Stimulated activated CD4-positive, alpha-beta T cell treated with anti-CD3 and anti-CD28 coated beads, TNF-alpha, amount 100 ng/mL, for 24 hours (primary cell): ENCODE results near the gene ATL2.

Experiments used
- DNase-seq, 3 experiments: peaks; one replicate each; pipeline ENCODE4 v3.0.0-alpha.2; 2020; ENCODE audit warnings: low read depth in 3 of 3

ATL2 gene

DNA sequence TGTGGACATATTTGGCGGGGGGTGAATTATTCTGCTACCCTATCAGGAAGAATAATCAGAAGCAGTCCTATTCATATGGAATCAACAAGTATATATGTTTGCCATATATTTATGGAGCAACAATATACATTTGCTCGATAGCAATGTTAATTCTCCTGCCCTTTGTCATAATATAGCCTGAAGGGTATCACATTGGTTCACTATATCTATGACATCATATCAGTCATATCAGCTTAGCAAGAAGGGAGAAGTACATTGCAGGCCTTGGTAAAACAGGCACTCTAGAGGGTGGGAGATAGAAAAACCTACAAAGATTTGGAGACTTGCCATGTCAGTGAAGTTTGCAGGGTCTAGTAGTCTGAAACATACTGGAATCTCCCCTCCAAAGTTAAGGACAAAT is 128.4 kb downstream of the ATL2 start:
- DNase-seq: no peak

DNA sequence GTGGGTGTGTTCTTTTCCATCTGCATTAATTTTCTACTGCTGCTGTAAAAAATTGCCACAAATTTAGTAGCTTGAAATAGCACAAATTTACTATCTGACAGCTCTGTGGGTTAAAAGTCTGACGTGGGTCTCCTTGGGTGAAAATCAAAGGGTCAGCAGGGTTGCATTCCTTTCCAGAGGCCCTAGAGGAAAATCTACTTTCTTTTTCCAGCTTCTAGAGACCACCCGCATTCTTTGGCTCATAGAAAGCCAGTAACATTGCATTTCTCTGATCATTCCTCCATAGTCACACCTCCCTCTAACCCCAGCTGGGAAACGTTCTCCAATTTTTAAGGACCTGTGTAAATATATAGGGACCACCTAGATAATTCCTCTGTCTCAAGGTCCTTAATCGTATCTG is 128.8 kb downstream of the ATL2 start:
- DNase-seq: no peak

DNA sequence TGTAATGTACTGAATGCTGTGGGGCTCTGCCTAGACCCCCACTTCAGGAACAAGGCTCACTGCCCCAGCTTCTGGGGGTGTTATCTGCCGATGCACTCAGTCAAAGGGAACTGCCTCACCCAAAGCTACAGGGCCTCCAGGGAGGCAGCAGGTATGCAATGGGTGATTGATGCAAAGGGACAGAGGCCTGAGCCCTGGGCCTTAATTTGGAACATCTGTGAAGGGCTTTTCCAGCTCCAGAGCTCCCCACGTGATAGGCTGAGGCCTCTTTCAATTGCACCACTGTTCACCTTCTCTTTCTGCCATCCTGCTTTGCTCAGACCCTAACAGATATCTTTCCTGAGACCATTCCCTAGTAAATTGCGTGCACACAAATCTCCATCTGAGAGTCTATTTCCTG is 131.0 kb downstream of the ATL2 start:
- no peak for DNase-seq

DNA sequence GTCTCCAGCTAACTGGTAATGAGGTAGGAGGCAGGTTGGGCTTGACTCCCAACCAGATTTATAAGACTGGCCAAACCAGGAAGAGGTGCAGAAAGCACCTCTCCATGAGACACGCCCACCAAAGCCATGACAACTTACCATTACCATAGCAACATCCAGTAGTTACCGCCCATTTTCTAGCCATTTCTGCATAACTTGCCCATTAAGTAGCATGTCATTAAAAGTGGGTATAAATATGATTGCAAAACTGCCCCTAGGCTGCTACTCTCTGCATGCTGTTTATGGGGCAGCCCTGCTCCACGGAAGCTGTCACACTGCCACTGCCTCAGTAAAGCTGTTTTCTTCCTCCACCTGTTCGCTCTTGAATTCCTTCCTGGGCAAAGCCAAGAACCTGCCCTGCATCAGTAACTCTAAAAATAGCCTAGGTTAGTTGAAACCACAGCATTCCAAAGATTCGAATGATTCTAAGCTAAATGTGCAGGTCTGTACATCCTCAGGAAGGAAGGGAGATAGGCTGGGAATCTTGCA is 131.9 kb downstream of the ATL2 start:
- no peak for DNase-seq

DNA sequence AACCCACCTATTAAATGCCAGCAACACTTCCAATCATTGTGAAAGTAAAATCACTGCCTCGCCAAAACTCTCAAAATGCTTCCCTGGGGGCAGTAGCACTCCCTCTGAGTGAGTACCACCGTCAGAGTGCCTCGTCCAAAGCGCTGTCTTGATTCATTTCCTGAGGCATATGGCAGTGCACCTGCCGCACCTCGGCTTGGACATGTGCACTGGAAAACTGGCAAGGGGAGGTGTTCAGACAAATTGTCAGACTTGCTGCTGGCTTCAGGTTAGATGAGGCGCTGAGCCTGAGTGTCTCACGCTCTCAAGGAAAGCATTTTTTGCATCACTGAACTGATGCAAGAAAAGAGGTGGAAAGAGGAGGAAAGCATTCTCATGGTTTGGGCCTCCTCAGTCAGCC is 132.8 kb downstream of the ATL2 start:
- DNase-seq: no peak
